Astrocyte (in vitro differentiated cells and primary cell): ENCODE data around the gene BCL2. TPM values are rescaled to one million over a fixed set of nuclear protein-coding genes. Genes with fewer than 3 reads are reported as not detected.

ENCODE experiments used
- DNase-seq: peaks from one replicate; pipeline ENCODE4 v3.0.0-alpha.2; 2010; ENCODE audit warnings: low read depth
- FAIRE-seq: peaks from 2 replicates; lab custom pipeline; 2011; peaks lifted over from hg19 to GRCh38; lab: Jason Lieb, UNC
- H2AFZ ChIP-seq: 2 replicates; pipeline ENCODE4 v1.6.0; 2012; ENCODE audit warnings: low read depth, low read length, inconsistent platforms
- H3K27ac ChIP-seq: 2 replicates; pipeline ENCODE4 v1.5.1; 2011; ENCODE audit warnings: low read depth, low read length, inconsistent platforms
- H3K27me3 ChIP-seq: 2 replicates; pipeline ENCODE4 v1.6.0; 2011; ENCODE audit warnings: low read length, inconsistent platforms; ENCODE audit not compliant: insufficient read depth
- H3K36me3 ChIP-seq: 2 replicates; pipeline ENCODE4 v1.5.1; 2011; ENCODE audit warnings: low read length, inconsistent platforms; ENCODE audit not compliant: insufficient read depth
- H3K4me1 ChIP-seq: 2 replicates; pipeline ENCODE4 v1.5.1; 2011; ENCODE audit warnings: low read length, inconsistent platforms; ENCODE audit not compliant: insufficient read depth
- H3K4me2 ChIP-seq: 2 replicates; pipeline ENCODE4 v1.6.0; 2012; ENCODE audit warnings: low read length, inconsistent platforms
- H3K4me3 ChIP-seq: 2 replicates; pipeline ENCODE4 v1.5.1; 2011; ENCODE audit warnings: low read depth, mild to moderate bottlenecking, low read length, inconsistent platforms; ENCODE audit not compliant: insufficient read depth
- H3K79me2 ChIP-seq: 2 replicates; pipeline ENCODE4 v1.6.0; 2012; ENCODE audit warnings: mild to moderate bottlenecking, low read length, inconsistent platforms; ENCODE audit not compliant: insufficient read depth
- H3K9ac ChIP-seq: 2 replicates; pipeline ENCODE4 v1.6.0; 2012; ENCODE audit warnings: mild to moderate bottlenecking, low read length, inconsistent platforms
- H3K9me3 ChIP-seq: 2 replicates; pipeline ENCODE4 v1.5.1; 2012; ENCODE audit warnings: low read depth, mild to moderate bottlenecking, low read length, inconsistent platforms; ENCODE audit not compliant: insufficient read depth
- H4K20me1 ChIP-seq: 2 replicates; pipeline ENCODE4 v1.6.0; 2012; ENCODE audit warnings: low read length, inconsistent platforms; ENCODE audit not compliant: insufficient read depth
- H3K27ac Mint-ChIP-seq: one replicate; pipeline ENCODE4 v1.8.0; 2021; ENCODE audit warnings: mild to moderate bottlenecking, mixed read lengths; ENCODE audit not compliant: unreplicated experiment
- H3K27me3 Mint-ChIP-seq: one replicate; pipeline ENCODE4 v1.8.0; 2021; ENCODE audit warnings: low read depth, mixed read lengths; ENCODE audit not compliant: unreplicated experiment
- H3K36me3 Mint-ChIP-seq: one replicate; pipeline ENCODE4 v1.8.0; 2021; ENCODE audit warnings: low read depth, mixed read lengths; ENCODE audit not compliant: unreplicated experiment
- H3K4me1 Mint-ChIP-seq: one replicate; pipeline ENCODE4 v1.8.0; 2021; ENCODE audit warnings: low read depth, mixed read lengths; ENCODE audit not compliant: unreplicated experiment
- H3K4me3 Mint-ChIP-seq: one replicate; pipeline ENCODE4 v1.8.0; 2021; ENCODE audit warnings: mild to moderate bottlenecking, moderate library complexity, mixed read lengths; ENCODE audit not compliant: unreplicated experiment
- H3K9me3 Mint-ChIP-seq: one replicate; pipeline ENCODE4 v1.8.0; 2021; ENCODE audit warnings: mild to moderate bottlenecking, mixed read lengths; ENCODE audit not compliant: unreplicated experiment
- CTCF ChIP-seq: IDR thresholded peaks from 2 replicates; pipeline ENCODE4 v1.5.1; 2011; ENCODE audit warnings: low read depth, mild to moderate bottlenecking, inconsistent platforms, low read length, moderate library complexity; ENCODE audit not compliant: insufficient read depth
- EZH2 ChIP-seq: IDR thresholded peaks from 2 replicates; pipeline ENCODE4 v1.6.1; 2012; ENCODE audit warnings: mild to moderate bottlenecking, low read length, inconsistent platforms; ENCODE audit not compliant: insufficient read depth
- total RNA-seq: library from RNA; stranded (reverse); gene quantifications from 2 replicates; pipeline ENCODE4 v1.2.1, GENCODE V29; 2021

The BCL2 gene
- total RNA-seq, 1 donor from 2014 or later: 1.7 TPM

DNA sequence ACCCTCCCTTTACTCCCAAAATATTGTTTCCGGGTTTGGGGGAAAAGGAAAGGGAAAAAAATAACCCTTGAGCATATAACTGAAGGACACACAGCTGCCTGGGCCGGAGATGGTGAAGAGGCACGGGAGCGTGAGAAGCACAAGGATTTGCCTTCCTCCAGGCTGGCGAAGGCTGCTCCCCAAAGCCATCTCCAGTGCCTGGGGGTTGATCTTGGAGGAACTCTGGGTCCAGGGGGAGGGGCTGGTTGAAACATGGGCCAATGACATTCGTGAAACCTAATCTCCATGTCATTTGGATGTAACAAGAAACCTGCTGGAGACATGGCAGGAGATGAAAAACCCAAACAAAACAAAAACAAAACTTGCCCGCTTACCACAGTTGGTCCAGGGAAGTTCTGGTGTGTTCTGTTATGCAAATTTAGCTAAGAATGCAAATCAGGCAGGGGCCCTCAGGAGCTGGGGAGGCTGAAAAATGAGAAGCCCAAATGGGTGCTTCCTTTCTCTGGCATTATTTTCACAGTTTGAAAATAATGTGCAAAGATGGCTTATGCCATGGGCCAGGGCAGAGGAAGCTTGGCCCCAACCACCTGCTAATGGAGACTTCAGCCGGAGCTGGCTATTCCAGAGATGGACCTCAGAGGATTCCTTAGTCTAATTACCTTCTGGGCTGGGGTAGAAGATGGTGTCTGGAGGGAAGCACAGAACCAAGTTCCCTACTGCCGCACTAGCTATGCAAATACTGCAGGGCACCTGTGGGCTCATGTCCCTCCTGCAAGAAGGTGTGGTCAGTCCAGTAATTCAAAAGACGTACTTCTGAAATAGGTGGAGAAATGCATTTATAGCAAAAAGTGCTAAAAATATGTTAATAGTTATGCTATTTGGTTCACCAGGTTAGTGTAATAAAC lies 180.9 kb downstream of the BCL2 start:
- DNase-seq (no peak), FAIRE-seq (no peak)
- H3K4me3 ChIP-seq: no peak overlapping the region
- Mint-ChIP-seq H3K27ac (no peak overlapping the region), H3K4me1 (no peaks in the 10 kb centered on the region), H3K4me3 (no peak overlapping the region), H3K9me3 (no peaks in the 10 kb centered on the region), H3K27me3 (peaks cover 14% of the 10 kb centered on the region), H3K36me3 (no peaks in the 10 kb centered on the region)
- no peaks in the 10 kb centered on the region for H4K20me1 ChIP-seq
- peaks cover 2% of the 10 kb centered on the region for H3K27me3 ChIP-seq
- H3K4me1 ChIP-seq: no peaks in the 10 kb centered on the region
- H3K4me2 ChIP-seq: peak overlapping the region; percentile 9
- H3K9me3 ChIP-seq: peaks cover 3% of the 10 kb centered on the region
- H3K79me2 ChIP-seq: no peaks in the 10 kb centered on the region
- TF ChIP-seq EZH2: no peak
- TF ChIP-seq CTCF: no peak
- H3K9ac ChIP-seq: no peak overlapping the region
- no peak overlapping the region for H3K27ac ChIP-seq
- no peak overlapping the region for H2AFZ ChIP-seq
- H3K36me3 ChIP-seq: no peaks in the 10 kb centered on the region

- Histone ChIP-seq H4K20me1 (no peaks in the 10 kb centered on the region), H3K4me3 (no peak overlapping the region), H3K4me1 (no peaks in the 10 kb centered on the region), H3K36me3 (no peaks in the 10 kb centered on the region), H3K4me2 (peak overlapping the region; percentile 9), H3K27ac (no peak overlapping the region), H3K79me2 (no peaks in the 10 kb centered on the region), H3K9me3 (peaks cover 3% of the 10 kb centered on the region), H3K27me3 (no peaks in the 10 kb centered on the region), H3K9ac (no peak overlapping the region), H2AFZ (no peak overlapping the region)
- DNase-seq: no peak
- Mint-ChIP-seq H3K36me3 (no peaks in the 10 kb centered on the region), H3K4me1 (no peaks in the 10 kb centered on the region), H3K27ac (no peak overlapping the region), H3K27me3 (peaks cover 13% of the 10 kb centered on the region), H3K9me3 (no peaks in the 10 kb centered on the region), H3K4me3 (no peak overlapping the region)
- no peak for FAIRE-seq
- TF ChIP-seq CTCF (no peak), EZH2 (no peak)
These were observed 181.6 kb downstream of the BCL2 start for GRCh38 chr18:63137999-63138435.

DNA sequence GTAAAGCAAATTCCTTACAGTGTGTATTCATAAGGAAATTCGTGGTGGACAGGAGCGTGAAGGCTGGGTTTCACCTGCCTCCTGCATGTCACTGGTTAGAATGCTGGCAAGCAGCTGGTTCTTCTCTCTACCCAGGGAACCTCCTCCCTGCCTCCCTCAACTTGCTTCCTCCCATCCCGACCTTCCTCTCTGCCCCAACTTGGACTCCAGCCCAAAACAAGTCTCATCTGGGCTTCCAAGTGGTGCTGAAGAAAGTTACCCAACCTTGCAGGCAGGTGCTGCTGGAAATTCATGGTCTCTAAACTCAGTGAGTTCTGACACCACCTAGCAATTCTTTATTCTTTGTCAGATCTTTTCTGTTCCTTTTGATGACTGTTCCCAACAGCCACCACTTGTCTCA lies 184.5 kb downstream of the BCL2 start:
- Histone ChIP-seq H3K27ac (no peak overlapping the region), H3K4me2 (no peak overlapping the region), H3K4me1 (no peaks in the 10 kb centered on the region), H3K9ac (no peak overlapping the region), H2AFZ (no peak overlapping the region), H3K27me3 (no peaks in the 10 kb centered on the region), H3K36me3 (no peaks in the 10 kb centered on the region), H4K20me1 (no peaks in the 10 kb centered on the region), H3K4me3 (no peak overlapping the region), H3K79me2 (no peaks in the 10 kb centered on the region), H3K9me3 (peaks cover 3% of the 10 kb centered on the region)
- peaks cover 9% of the 10 kb centered on the region for H3K27me3 Mint-ChIP-seq
- H3K4me3 Mint-ChIP-seq: no peak overlapping the region
- no peaks in the 10 kb centered on the region for H3K36me3 Mint-ChIP-seq
- TF ChIP-seq CTCF (no peak), EZH2 (no peak)
- no peaks in the 10 kb centered on the region for H3K4me1 Mint-ChIP-seq
- H3K9me3 Mint-ChIP-seq: no peaks in the 10 kb centered on the region
- DNase-seq (no peak), FAIRE-seq (no peak)
- H3K27ac Mint-ChIP-seq: no peak overlapping the region
